IMR-90 (cell line): ENCODE data around the gene BRF1. TPM values are rescaled to one million over a fixed set of nuclear protein-coding genes. Genes with fewer than 3 reads are reported as not detected.

Source experiments
- ATAC-seq: fragments of 200-7000 bp; cut with Tn5 transposase; 2 replicates; pipeline ENCODE4 v1.9.1; 2020; ENCODE audit warnings: low read depth, mild to moderate bottlenecking, moderate library complexity
- BruUV-seq: library from RNA; stranded (reverse); fragments of 400-500 nt; replicated peaks from 2 replicates; lab custom pipeline; 2021; lab: Mats Ljungman, UMichigan
- CTCF ChIA-PET: fragments of 300-600 bp; formaldehyde crosslinking; extraction: SDS; loops from one replicate; lab custom pipeline; 2021; ENCODE audit warnings: antibody characterized with exemption; lab: Yijun Ruan, JAX
- POLR2A ChIA-PET: fragments of 300-600 bp; sonication (Branson Sonifier 250); formaldehyde crosslinking; loops from one replicate; lab custom pipeline; 2022; ENCODE audit warnings: antibody characterized with exemption; ENCODE audit not compliant: unreplicated experiment; lab: Charles Lee
- DNase-seq: peaks from one replicate; pipeline ENCODE4 v3.0.0; 2013
- H2AFZ ChIP-seq: replicated peaks from 2 replicates; pipeline ENCODE3; 2013; ENCODE audit warnings: low read length, mild to moderate bottlenecking; ENCODE audit not compliant: poor library complexity
- H2AK5ac ChIP-seq: 2 replicates; pipeline ENCODE4 v1.6.1; 2013; ENCODE audit warnings: low read depth, low read length, inconsistent platforms
- H2AK9ac ChIP-seq: replicated peaks from 2 replicates; pipeline ENCODE3; 2013; ENCODE audit warnings: mild to moderate bottlenecking, low read depth, low read length, moderate library complexity; ENCODE audit not compliant: poor library complexity
- H2BK120ac ChIP-seq: 2 replicates; pipeline ENCODE4 v1.6.1; 2013; ENCODE audit warnings: low read depth, low read length, inconsistent platforms
- H2BK15ac ChIP-seq: 3 replicates; pipeline ENCODE4 v1.6.1; 2013; ENCODE audit warnings: low read depth, low read length, inconsistent platforms
- H2BK20ac ChIP-seq: 2 replicates; pipeline ENCODE4 v1.6.1; 2013; ENCODE audit warnings: low read depth, mild to moderate bottlenecking, inconsistent platforms, low read length, moderate library complexity
- H2BK5ac ChIP-seq: 2 replicates; pipeline ENCODE4 v1.6.1; 2013; ENCODE audit warnings: mild to moderate bottlenecking, low read depth, low read length, inconsistent platforms; ENCODE audit not compliant: poor library complexity, severe bottlenecking
- H3K14ac ChIP-seq: replicated peaks from 2 replicates; pipeline ENCODE4 v1.6.1; 2013; ENCODE audit warnings: low read depth, low read length, inconsistent platforms
- H3K18ac ChIP-seq: 2 replicates; pipeline ENCODE4 v1.6.1; 2013; ENCODE audit warnings: low read depth, low read length, control low read depth
- H3K23ac ChIP-seq: 2 replicates; pipeline ENCODE4 v1.6.1; 2013; ENCODE audit warnings: low read depth, low read length, inconsistent platforms
- H3K27ac ChIP-seq: 2 replicates; pipeline ENCODE4 v1.5.1; 2013; ENCODE audit warnings: mild to moderate bottlenecking, control low read depth, low read length; ENCODE audit not compliant: insufficient read depth
- H3K27me3 ChIP-seq: 2 replicates; pipeline ENCODE4 v1.6.1; 2013; ENCODE audit warnings: low read length; ENCODE audit not compliant: control insufficient read depth, insufficient read depth
- H3K36me3 ChIP-seq: 2 replicates; pipeline ENCODE4 v1.6.1; 2013; ENCODE audit warnings: low read length, mixed read lengths; ENCODE audit not compliant: control insufficient read depth, insufficient read depth
- H3K4ac ChIP-seq: 2 replicates; pipeline ENCODE4 v1.6.1; 2013; ENCODE audit warnings: low read depth, low read length, inconsistent platforms
- H3K4me1 ChIP-seq: 2 replicates; pipeline ENCODE4 v1.6.1; 2013; ENCODE audit warnings: low read length, mixed read lengths; ENCODE audit not compliant: control insufficient read depth, insufficient read depth
- H3K4me2 ChIP-seq: 2 replicates; pipeline ENCODE4 v1.6.1; 2013; ENCODE audit warnings: low read depth, mild to moderate bottlenecking, control low read depth, low read length, moderate library complexity
- H3K4me3 ChIP-seq: 2 replicates; pipeline ENCODE4 v1.5.1; 2013; ENCODE audit warnings: low read depth, mild to moderate bottlenecking, control low read depth, low read length, moderate library complexity; ENCODE audit not compliant: insufficient read depth
- H3K56ac ChIP-seq: 2 replicates; pipeline ENCODE4 v1.6.1; 2013; ENCODE audit warnings: low read length, inconsistent platforms; ENCODE audit not compliant: insufficient read depth; ENCODE audit errors: extremely low read depth
- H3K79me1 ChIP-seq, 2 experiments: 2 replicates each; pipeline ENCODE4 v1.6.1; 2013; ENCODE audit warnings: low read length in 2 of 2, inconsistent platforms in 1 of 2, low read depth in 1 of 2
- H3K9ac ChIP-seq: 2 replicates; pipeline ENCODE4 v1.6.1; 2013; ENCODE audit warnings: low read depth, low read length, control low read depth
- H3K9me1 ChIP-seq: 2 replicates; pipeline ENCODE4 v1.6.1; 2013; ENCODE audit warnings: low read length, inconsistent platforms; ENCODE audit not compliant: insufficient read depth
- H3K9me3 ChIP-seq: 2 replicates; pipeline ENCODE4 v1.6.1; 2013; ENCODE audit warnings: low read length; ENCODE audit not compliant: control insufficient read depth, insufficient read depth
- H4K20me1 ChIP-seq: 2 replicates; pipeline ENCODE4 v1.6.1; 2013; ENCODE audit warnings: low read length, inconsistent platforms; ENCODE audit not compliant: insufficient read depth
- H4K5ac ChIP-seq: 2 replicates; pipeline ENCODE4 v1.6.1; 2013; ENCODE audit warnings: mild to moderate bottlenecking, low read depth, low read length, control low read depth
- H4K8ac ChIP-seq, 2 experiments: 2 replicates each; pipeline ENCODE4 v1.6.1; 2013; ENCODE audit warnings: low read depth in 2 of 2, low read length in 2 of 2, control low read depth in 1 of 2, inconsistent platforms in 1 of 2
- H4K91ac ChIP-seq: 2 replicates; pipeline ENCODE4 v1.6.1; 2013; ENCODE audit warnings: low read depth, low read length, inconsistent platforms; ENCODE audit not compliant: insufficient read depth
- BHLHE40 ChIP-seq: fragments of 150-350 bp; IDR thresholded peaks from 2 replicates; pipeline ENCODE4 v1.6.1; 2016; ENCODE audit warnings: mild to moderate bottlenecking, low read depth, low read length
- CEBPB ChIP-seq: IDR thresholded peaks from 2 replicates; pipeline ENCODE4 v1.6.1; 2012; ENCODE audit warnings: low read depth, low read length, improper control_type of control experiment
- CTCF ChIP-seq: conservative IDR thresholded peaks from 2 replicates; pipeline ENCODE4 v1.5.1; 2012; ENCODE audit warnings: mild to moderate bottlenecking, low read depth, low read length, improper control_type of control experiment
- ELK1 ChIP-seq: fragments of 150-350 bp; IDR thresholded peaks from 2 replicates; pipeline ENCODE4 v1.6.1; 2016; ENCODE audit warnings: low read depth, mild to moderate bottlenecking, low read length, moderate library complexity, borderline replicate concordance
- FOS ChIP-seq: fragments of 150-350 bp; IDR thresholded peaks from 2 replicates; pipeline ENCODE4 v1.6.1; 2016; ENCODE audit warnings: low read depth, low read length
- MAZ ChIP-seq: IDR thresholded peaks from 2 replicates; pipeline ENCODE4 v1.6.1; 2012; ENCODE audit warnings: low read depth, mild to moderate bottlenecking, low read length, improper control_type of control experiment, moderate library complexity, borderline replicate concordance
- NFE2L2 ChIP-seq: fragments of 150-350 bp; IDR thresholded peaks from 2 replicates; pipeline ENCODE4 v1.6.1; 2016; ENCODE audit warnings: low read depth, mild to moderate bottlenecking, low read length
- POLR2A ChIP-seq: IDR thresholded peaks from 2 replicates; pipeline ENCODE4 v1.6.1; 2012; ENCODE audit warnings: mild to moderate bottlenecking, low read depth, low read length
- RAD21 ChIP-seq: IDR thresholded peaks from 2 replicates; pipeline ENCODE4 v1.6.1; 2012; ENCODE audit warnings: low read length, improper control_type of control experiment
- RCOR1 ChIP-seq: IDR thresholded peaks from 2 replicates; pipeline ENCODE4 v1.6.1; 2012; ENCODE audit warnings: mild to moderate bottlenecking, low read length, improper control_type of control experiment; ENCODE audit not compliant: insufficient replicate concordance
- SMC3 ChIP-seq: fragments of 150-350 bp; IDR thresholded peaks from 2 replicates; pipeline ENCODE4 v1.6.1; 2016; ENCODE audit warnings: low read depth, mild to moderate bottlenecking, antibody characterized with exemption, low read length, moderate library complexity
- WGBS, 2 experiments: methylation state at CpG; one replicate each; pipeline versions ENCODE4 v1.1.5 to v1.1.7; 2013; ENCODE audit warnings: missing lambda C conversion rate in 2 of 2; ENCODE audit not compliant: insufficient read length in 1 of 2; ENCODE audit errors: extremely low coverage in 2 of 2; 5-methylcytosine and 5-hydroxymethylcytosine counted together
- dilution Hi-C: fragments of 300-500 bp; cut with HindIII; formaldehyde crosslinking; loops from one replicate; pipeline ENCODE4 v1.14.3; 2018; ENCODE audit warnings: low sequenced_read_pairs; ENCODE audit not compliant: unreplicated experiment
- in situ Hi-C: fragments of 300-500 bp; cut with MboI; formaldehyde crosslinking; loops from 3 replicates; pipeline ENCODE4 v1.14.3; 2019; ENCODE audit warnings: low sequenced_read_pairs, inconsistent platforms, mixed read lengths
- intact Hi-C: fragments of 100-400 bp; cut with micrococcal nuclease; formaldehyde crosslinking; loops from 2 replicates; pipeline ENCODE4 v1.10.0; 2022
- polyA plus RNA-seq, 3 experiments: library from polyadenylated mRNA; depleted of rRNA; stranded (reverse); fragments of >200 nt; gene quantifications; 2 replicates each; pipeline ENCODE4 v1.2.3, GENCODE V29; 2012; ENCODE audit warnings: low replicate concordance in 1 of 3
- total RNA-seq: library from RNA; depleted of rRNA; stranded (reverse); fragments of >200 nt; gene quantifications from 2 replicates; pipeline ENCODE4 v1.2.3, GENCODE V29; 2012
- TF ChIP-seq, protein P1 (sequence below): fragments of 150-350 bp; IDR thresholded peaks from 2 replicates; pipeline ENCODE4 v1.6.1; 2017; ENCODE audit warnings: mild to moderate bottlenecking, antibody characterized with exemption, low read length, low read depth

The BRF1 gene
- total and polyA plus RNA-seq, 2 of the 4 experiments (the other 2 are of a cell fraction): 12.4 to 16.7 TPM

GRCh38 chr14:105322791-105323556, 22.2 kb upstream of the BRF1 start:
- Histone ChIP-seq H4K8ac (0 out of 4 replicates have a peak overlapping the region, but pooled peaks of 1 of the 2 experiments have one; percentile 5), H3K79me1 (peaks cover 19 to 54% of the 10 kb centered on the region in 2 experiments), H3K9me1 (peaks cover 9% of the 10 kb centered on the region; the same call in 1 of the 2 replicates), H3K4me2 (peak overlapping the region; percentile 23; the same call in 1 of the 2 replicates), H3K9ac (no peak overlapping the region), H2BK20ac (no peak overlapping the region), H2AFZ (peak overlapping the region; percentile 56), H3K9me3 (no peaks in the 10 kb centered on the region), H3K27ac (no peak overlapping the region), H2AK5ac (peak overlapping the region; percentile 91), H3K4me1 (peaks cover 7% of the 10 kb centered on the region), H3K27me3 (no peaks in the 10 kb centered on the region), H3K4ac (peak overlapping the region; percentile 49), H3K14ac (peak overlapping the region; percentile 53; the same call in 1 of the 2 replicates), H3K56ac (no peak overlapping the region), H4K20me1 (peaks cover 61% of the 10 kb centered on the region), H2BK5ac (no peak overlapping the region), H3K4me3 (no peak overlapping the region), H4K91ac (no peak overlapping the region; the same call in 1 of the 2 replicates), H2AK9ac (peak overlapping the region; percentile 76), H4K5ac (no peak overlapping the region), H3K18ac (no peak overlapping the region), H2BK120ac (no peak overlapping the region), H2BK15ac (no peak overlapping the region), H3K23ac (no peak overlapping the region), H3K36me3 (no peaks in the 10 kb centered on the region; the same call in 1 of the 2 replicates)
- DNase-seq (no peak), ATAC-seq (peak; percentile 42; the same call in 1 of the 2 replicates)
- 90% methylated on average over 9 of the region's 27 CpGs; no CpG with 5 or more reads in 1 of the 2 experiments for WGBS, 2 experiments
- TF ChIP-seq SMC3 (no peak), POLR2A (no peak), ELK1 (no peak), NFE2L2 (no peak), CTCF (no peak), FOS (no peak), MAZ (no peak), CEBPB (no peak), BHLHE40 (no peak), RAD21 (no peak), RCOR1 (no peak)
- TF ChIP-seq, protein P1, sequence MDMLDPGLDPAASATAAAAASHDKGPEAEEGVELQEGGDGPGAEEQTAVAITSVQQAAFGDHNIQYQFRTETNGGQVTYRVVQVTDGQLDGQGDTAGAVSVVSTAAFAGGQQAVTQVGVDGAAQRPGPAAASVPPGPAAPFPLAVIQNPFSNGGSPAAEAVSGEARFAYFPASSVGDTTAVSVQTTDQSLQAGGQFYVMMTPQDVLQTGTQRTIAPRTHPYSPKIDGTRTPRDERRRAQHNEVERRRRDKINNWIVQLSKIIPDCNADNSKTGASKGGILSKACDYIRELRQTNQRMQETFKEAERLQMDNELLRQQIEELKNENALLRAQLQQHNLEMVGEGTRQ: no peak
- in situ Hi-C loops: no loop called here
- no TSS peak for BruUV-seq
- intact Hi-C loops: no loop called here
- POLR2A ChIA-PET: no interaction called here
- CTCF ChIA-PET: no interaction called here
- dilution Hi-C loops: no loop called here
